Mesodermal cell (in vitro differentiated cells): ENCODE results near the gene NPTXR.

Source experiments
- H3K27ac ChIP-seq: 2 replicates; pipeline ENCODE4 v1.7.0; 2013; ENCODE audit warnings: mild to moderate bottlenecking, low read depth, low read length, moderate library complexity; ENCODE audit not compliant: severe bottlenecking
- H3K36me3 ChIP-seq: 2 replicates; pipeline ENCODE4 v1.7.1; 2013; ENCODE audit warnings: mild to moderate bottlenecking, low read length, moderate library complexity; ENCODE audit not compliant: control insufficient read depth, insufficient read depth
- H3K4me1 ChIP-seq: one replicate; pipeline ENCODE4 v1.7.1; 2013; ENCODE audit warnings: mild to moderate bottlenecking, low read length; ENCODE audit not compliant: insufficient read depth, control insufficient read depth, poor library complexity, severe bottlenecking
- H3K4me3 ChIP-seq: 2 replicates; pipeline ENCODE4 v1.7.0; 2013; ENCODE audit warnings: low read length, control low read depth, mild to moderate bottlenecking; ENCODE audit not compliant: insufficient read depth, poor library complexity, severe bottlenecking; ENCODE audit errors: extremely low read depth
- H3K9me3 ChIP-seq: 2 replicates; pipeline ENCODE4 v1.7.1; 2013; ENCODE audit warnings: mild to moderate bottlenecking, low read length, moderate library complexity; ENCODE audit not compliant: control insufficient read depth
- WGBS, 2 experiments: methylation state at CpG; one replicate each; pipeline ENCODE4 v1.1.5; 2013; ENCODE audit warnings: missing lambda C conversion rate in 2 of 2; ENCODE audit not compliant: insufficient coverage in 2 of 2; 5-methylcytosine and 5-hydroxymethylcytosine counted together

Gene NPTXR

DNA sequence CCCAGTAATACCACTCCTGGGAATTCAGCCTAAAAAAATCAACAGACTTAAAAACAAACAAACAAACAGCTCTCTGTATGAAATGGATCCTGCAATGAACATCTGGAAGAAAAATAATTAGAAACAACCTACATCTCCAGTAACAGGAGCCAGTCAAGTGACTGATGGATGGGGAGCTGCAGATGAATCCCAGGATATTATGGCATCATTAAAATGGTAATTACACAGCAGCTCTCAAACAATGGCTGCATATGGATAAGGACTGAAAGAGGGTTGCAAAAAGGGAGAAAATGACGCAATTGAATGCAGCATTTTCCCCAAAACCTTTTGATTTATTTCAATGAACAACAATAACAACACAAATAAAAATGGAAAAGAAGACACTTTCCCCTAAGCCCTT is 4.1 kb downstream of the NPTXR start:
- Histone ChIP-seq H3K36me3 (no peaks in the 10 kb centered on the region), H3K27ac (no peak overlapping the region), H3K9me3 (no peaks in the 10 kb centered on the region), H3K4me1 (peaks cover 6% of the 10 kb centered on the region), H3K4me3 (no peak overlapping the region)
- 80% methylated on average over 1 of the region's 1 CpG; no CpG with 5 or more reads in 1 of the 2 experiments for WGBS, 2 experiments

DNA sequence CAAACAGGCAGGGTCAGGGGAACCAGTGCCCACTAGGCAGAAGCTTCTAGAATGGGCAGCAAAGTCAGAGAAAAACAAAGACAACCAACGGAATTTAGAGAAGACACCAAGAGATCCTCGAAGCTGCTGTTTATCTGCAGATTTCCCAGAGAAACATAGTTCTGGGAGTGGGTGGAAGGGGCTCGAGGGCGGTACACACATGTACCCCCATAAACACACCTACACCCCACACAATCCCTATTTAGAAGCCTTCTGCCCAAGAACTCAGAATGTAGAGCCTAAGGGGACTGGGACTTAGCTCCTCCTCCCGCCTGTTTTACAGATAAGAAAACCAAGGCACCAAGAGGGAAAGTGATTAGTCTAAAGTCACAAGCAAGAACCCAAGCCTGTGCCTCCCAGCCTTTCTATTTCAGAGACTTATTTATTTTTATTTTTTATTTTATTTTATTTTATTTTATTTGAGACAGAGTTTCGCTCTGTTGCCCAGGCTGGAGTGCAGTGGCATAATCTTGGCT is 6.4 kb downstream of the NPTXR start:
- no peaks in the 10 kb centered on the region for H3K4me1 ChIP-seq
- 90 to 100% methylated on average over 3 of the region's 6 CpGs for WGBS, 2 experiments
- no peak overlapping the region for H3K4me3 ChIP-seq

DNA sequence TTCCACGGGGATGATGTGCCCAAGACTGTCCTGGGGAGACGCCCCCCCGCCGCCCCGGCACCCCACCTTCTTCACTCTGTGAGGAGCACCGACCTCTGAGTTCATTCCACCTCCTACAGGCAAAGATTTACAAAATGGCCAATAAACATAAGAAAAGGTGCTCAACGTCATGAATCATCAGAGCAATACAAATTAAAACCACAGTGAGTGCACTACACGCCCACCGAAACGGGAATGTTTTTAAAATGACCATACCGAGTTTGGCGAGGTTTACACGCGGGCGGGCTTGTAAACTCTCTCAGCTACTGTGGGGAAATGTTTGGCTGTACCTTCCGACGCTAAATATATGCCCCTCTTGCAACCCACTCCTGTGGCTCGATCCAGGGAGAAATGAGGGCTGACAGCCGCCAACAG is 7.9 kb downstream of the NPTXR start:
- H3K4me1 ChIP-seq = peaks cover 2% of the 10 kb centered on the region
- H3K36me3 ChIP-seq = no peaks in the 10 kb centered on the region
- no peaks in the 10 kb centered on the region for H3K9me3 ChIP-seq
- H3K27ac ChIP-seq = no peak overlapping the region
- H3K4me3 ChIP-seq = no peak overlapping the region
- WGBS, 2 experiments = 30 to 37% methylated on average over 16 to 18 of the region's 19 CpGs

More for the DNA sequence above, 6.4 kb downstream of the NPTXR start:
- Histone ChIP-seq H3K27ac (no peak overlapping the region), H3K36me3 (no peaks in the 10 kb centered on the region), H3K9me3 (no peaks in the 10 kb centered on the region)

DNA sequence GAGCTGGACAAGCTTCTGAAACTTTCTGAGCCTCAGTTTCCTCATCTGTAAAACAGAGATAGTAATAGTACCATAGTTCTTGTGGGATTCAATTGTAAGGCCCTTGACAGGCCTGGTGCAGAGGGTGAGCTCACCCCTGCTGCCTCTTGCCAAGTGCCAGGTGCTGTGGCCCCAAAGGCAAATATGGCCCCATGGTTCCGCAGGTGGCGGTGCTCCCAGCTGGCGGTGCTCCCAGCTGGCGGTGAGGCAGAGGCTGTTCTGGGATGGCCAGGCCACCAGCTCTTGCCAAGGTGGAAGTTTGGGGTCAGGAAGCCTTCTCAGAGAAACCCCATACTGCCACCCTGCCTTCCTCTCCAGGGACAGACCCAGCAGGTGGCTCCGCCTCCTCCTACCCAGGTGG is 8.8 kb downstream of the NPTXR start:
- Histone ChIP-seq H3K36me3 (no peaks in the 10 kb centered on the region), H3K9me3 (no peaks in the 10 kb centered on the region), H3K4me1 (peaks cover 2% of the 10 kb centered on the region), H3K4me3 (no peak overlapping the region), H3K27ac (no peak overlapping the region)
- 86 to 94% methylated on average over 2 to 5 of the region's 5 CpGs for WGBS, 2 experiments

DNA sequence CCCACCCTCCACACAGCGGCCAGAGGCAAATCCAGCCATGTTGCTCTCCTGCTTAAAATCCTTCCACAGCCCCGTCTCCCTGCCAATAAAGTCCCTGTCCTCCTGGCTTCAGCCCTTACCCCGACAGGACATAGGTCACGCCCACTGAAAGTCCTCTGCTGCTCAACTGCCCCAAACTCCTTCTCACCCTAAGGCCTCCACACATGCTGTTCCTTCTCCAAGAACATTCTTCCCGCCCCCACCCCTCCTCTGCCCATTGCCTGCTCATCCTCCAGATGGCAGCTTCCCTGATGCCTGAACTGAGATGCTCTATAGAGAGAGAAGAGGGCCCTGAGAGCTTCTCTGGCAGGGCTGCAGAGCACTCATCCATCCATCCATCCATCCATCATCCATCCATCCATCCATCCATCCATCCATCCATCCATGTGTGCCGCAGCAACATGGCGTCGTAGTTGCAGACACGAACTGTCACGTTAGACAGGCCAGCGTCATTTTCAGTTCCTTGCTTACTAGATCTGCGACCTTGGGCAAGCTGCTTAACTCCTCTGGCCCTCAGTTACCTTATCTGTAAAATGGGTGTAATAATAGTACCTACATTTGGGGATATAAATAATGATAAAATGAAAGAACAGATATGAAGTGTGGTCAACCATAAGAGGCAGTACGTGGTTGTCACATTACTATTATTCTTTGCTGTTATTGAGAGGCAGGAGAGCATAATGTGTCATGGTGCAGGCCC is 9.4 kb downstream of the NPTXR start:
- H3K4me3 ChIP-seq = no peak overlapping the region
- 87 to 91% methylated on average over 8 to 10 of the region's 13 CpGs for WGBS, 2 experiments
- no peak overlapping the region for H3K27ac ChIP-seq
- peaks cover 2% of the 10 kb centered on the region for H3K4me1 ChIP-seq
- no peaks in the 10 kb centered on the region for H3K9me3 ChIP-seq
- H3K36me3 ChIP-seq = no peaks in the 10 kb centered on the region

DNA sequence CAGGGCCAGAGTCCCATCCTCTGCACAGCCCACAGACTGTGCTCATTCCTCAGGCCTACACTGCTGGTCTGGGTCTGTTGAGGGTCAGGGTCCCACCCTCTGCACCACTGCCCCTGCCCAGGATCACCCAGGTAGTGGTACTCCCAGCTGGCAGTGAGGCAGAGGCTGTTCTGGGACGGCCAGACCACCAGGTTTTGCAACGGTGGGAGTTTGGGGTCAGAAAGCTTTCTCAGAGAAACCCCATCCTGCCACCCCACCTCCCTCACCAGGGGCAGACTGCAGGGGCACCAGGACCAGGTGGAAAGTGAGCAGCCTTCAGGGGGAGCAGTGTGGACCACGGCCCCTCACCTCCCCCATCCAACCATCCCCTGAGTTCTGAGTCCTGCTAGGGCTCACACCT is 10.8 kb downstream of the NPTXR start:
- H3K4me3 ChIP-seq = no peak overlapping the region
- no peaks in the 10 kb centered on the region for H3K36me3 ChIP-seq
- 71 to 100% methylated on average over 1 to 2 of the region's 3 CpGs for WGBS, 2 experiments
- H3K27ac ChIP-seq = no peak overlapping the region
- peaks cover 2% of the 10 kb centered on the region for H3K4me1 ChIP-seq
- no peaks in the 10 kb centered on the region for H3K9me3 ChIP-seq

DNA sequence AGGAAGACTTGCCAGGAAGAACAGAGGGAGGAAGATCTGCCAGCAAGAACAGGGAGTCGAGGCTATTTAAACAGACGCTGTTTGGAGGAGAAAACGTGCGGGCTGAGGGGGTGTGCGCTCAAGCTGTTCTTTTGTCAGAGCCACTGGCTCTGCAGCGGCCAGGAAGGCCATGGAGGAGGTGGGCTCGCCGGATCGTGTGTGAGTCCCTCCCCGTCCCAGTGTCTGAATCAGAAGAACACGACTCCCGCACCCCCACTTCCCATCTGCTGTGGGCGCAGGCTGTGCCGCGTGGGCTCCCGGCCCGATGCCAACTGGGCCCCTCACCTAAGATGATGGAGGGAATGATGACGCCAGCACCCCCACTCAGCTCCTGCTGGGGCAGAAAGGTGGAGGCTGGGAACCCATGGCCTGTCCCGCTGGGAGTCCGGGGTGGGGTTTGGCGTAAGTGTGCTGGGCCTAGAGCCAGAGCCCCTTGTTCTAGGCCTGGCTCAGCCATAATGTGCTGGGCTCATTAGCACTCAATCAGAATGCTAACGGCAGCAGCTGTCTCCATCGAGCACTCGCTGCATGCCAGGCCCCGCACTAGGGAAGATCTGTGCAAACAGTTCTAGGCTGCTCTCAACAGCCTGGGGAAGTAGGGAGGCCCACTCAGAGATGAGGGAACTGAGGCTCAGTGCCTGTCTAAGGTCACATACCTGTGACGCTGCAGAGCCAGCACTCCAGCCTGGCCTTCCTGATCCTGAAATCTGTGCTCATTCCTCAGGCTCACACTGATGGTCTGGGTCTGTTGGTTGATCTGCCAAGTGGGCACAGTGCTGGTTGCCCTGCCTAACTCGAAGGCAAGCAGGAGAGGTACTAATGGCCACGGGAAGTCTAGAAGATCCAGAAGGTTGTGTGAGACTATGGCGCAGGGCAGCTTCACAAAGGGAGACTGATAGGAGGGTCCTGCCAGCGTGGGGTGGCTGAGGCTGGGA is 11.5 kb downstream of the NPTXR start:
- Histone ChIP-seq H3K4me3 (no peak overlapping the region), H3K36me3 (no peaks in the 10 kb centered on the region), H3K27ac (no peak overlapping the region), H3K4me1 (peaks cover 2% of the 10 kb centered on the region), H3K9me3 (no peaks in the 10 kb centered on the region)
- WGBS, 2 experiments = 85 to 91% methylated on average over 22 to 30 of the region's 30 CpGs

DNA sequence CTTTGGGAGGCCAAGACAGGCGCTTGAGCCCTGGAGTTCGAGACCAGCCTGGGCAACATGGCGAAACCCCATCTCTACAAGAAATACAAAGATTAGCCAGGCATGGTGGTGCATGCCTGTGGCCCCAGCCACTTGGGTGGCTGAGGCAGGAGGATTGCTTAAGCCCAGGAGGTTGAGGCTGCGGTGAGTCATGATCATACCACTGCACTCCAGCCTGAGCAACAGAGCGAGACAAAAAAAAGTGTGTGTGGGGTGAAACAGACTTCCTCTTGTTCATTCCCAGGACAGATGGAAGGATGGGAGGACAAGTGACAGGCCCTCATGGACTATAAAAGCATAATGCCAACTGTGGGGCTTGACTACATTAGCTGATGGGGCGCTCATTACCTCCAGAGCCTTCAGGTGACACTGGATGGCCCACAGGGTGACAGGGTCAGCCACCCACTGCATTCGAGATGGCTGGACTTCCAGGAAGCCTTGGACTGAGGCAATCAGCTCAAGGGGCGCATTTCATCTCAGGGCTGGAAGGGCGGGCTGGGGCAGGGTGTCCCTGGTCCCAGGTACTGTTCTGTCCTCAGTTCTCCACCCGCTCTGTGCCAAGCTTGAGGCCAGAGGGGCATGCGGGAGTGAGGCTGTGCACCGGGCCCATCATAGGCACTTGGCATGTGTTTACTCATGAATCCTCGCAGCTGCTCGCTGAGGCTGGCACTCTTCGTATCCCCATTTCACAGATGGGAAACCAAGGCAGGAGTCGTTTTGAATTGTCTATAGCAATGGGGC is 12.5 kb downstream of the NPTXR start:
- Histone ChIP-seq H3K36me3 (no peaks in the 10 kb centered on the region), H3K27ac (no peak overlapping the region), H3K9me3 (no peaks in the 10 kb centered on the region), H3K4me3 (no peak overlapping the region), H3K4me1 (peaks cover 2% of the 10 kb centered on the region)
- WGBS, 2 experiments = 93 to 98% methylated on average over 10 to 14 of the region's 16 CpGs

DNA sequence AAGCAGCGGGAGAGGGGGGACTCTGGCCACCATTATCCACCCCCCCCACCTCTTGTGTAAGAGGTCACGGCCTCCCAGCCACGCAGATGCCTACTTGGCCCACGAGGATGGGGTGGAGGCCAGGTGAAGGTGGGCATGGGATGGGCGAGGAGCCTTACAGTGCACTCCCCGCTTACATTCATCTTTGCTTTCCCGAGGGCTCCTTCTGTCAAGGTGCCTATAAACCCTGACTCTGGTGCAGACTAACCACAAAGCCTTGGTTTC is 13.1 kb downstream of the NPTXR start:
- WGBS, 2 experiments = 91 to 94% methylated on average over 3 to 4 of the region's 7 CpGs
- H3K4me1 ChIP-seq = peaks cover 2% of the 10 kb centered on the region
- H3K4me3 ChIP-seq = no peak overlapping the region
- H3K9me3 ChIP-seq = no peaks in the 10 kb centered on the region
- H3K36me3 ChIP-seq = no peaks in the 10 kb centered on the region
- no peak overlapping the region for H3K27ac ChIP-seq

DNA sequence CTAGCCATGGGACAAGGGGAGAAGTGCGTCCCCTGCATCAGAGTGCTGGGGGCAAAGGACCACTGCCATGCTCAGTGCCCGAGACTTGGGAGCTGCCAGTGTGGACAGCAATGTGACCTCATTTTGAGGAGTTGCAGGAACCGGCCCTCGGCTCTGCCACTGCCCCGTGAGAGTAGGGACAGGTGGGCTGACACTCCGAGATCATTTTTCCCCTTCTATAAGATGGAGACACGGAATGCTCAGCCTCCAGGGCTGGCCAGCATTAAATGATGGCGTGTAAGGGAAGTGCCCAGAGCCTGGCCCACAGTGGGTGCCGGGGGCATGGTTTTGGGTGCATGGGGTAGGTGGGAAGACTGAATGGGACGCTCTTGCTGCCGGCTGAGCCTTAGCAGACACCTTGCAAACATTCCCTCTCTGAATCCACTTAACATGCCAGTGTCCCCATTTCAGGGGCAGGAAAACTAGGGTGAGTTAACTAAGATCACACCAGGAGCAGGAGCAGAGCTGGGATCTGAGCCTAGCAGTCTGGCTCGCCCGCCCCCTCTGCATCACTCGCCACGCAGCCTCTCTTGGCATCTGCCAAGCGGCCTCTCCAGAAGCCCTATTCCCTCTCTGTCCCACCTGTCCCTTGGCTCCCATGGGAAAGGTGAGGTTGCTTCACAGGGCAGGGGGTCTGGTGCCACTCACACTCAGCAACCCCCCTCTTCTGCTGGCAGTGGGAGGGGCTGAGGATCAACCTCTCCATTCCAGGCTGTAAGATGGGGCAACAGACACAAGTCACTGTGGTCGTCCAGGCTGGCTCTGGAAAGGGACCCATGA is 13.6 kb downstream of the NPTXR start:
- WGBS, 2 experiments = 89 to 93% methylated on average over 8 to 11 of the region's 17 CpGs
- peaks cover 2% of the 10 kb centered on the region for H3K4me1 ChIP-seq

More for the DNA sequence above, 13.6 kb downstream of the NPTXR start:
- H3K4me3 ChIP-seq = no peak overlapping the region
- no peaks in the 10 kb centered on the region for H3K9me3 ChIP-seq
- no peaks in the 10 kb centered on the region for H3K36me3 ChIP-seq
- H3K27ac ChIP-seq = no peak overlapping the region
